ENCODE data around the gene HOXB2. TPM values are rescaled to one million over a fixed set of nuclear protein-coding genes. Genes with fewer than 3 reads are reported as not detected.
A peak's percentile ranks its signal among the peaks of the same experiment; 100 is the strongest.

Gene HOXB2
- total and polyA plus RNA-seq, 2 donors (not counting 1 experiment from before 2014, with no cell fraction given), result 12.2 to 12.3 TPM

DNA sequence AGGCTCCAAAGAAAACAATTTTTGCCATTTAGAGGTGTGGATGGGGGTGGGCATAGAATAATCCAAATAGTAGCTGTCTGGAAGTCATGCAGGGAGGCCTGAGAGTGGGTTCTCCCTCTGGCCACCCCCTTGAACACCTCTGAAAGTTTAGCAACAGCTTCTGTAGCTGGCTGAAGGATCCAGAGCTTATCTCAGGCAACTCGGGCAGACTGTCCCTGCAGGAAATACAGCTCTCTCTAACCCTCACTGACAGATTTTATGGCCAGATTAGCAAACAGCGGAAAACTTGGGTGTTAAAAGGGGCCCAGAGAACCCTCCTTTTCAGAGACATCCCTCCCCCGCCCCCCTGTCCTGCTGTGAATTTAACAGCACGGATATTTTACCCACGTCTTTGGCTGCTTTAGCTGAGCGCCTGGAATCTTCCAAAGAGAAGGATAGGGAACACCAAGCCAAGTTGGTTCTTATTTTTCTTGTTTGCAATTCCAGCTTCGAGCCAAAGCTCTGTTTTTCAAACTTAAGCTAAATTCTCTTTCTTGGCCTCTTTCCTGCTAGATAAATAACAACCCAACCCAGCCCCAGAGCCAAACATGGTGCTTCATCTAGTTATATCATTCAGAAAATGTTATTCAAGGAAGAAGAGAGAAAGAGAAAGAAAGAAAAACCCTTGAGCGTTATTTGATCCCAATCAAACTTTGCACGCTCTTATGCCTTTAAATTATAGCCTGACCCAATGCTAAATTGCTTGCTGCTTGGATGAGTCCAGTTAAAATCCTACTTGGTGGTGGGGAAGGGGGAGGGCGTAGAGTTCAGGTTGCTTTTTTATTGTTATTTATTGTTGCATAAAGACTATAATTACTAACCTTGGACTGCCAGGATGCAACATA lies 2.3 kb upstream of the HOXB2 start:
- Histone ChIP-seq H2AFZ (ENCODE audit: low read length) (no peak overlapping the region), H3K9ac (ENCODE audit: insufficient read depth, low read length) (peak overlapping the region; percentile 37), H3K4me3 (replicated peaks in 1 of 4; ENCODE audit: control extremely low read depth in 1 of 4, insufficient read depth in 1 of 4, low read depth in 3 of 4, low read length in 4 of 4) (peak overlapping the region; percentile 20 to 90 (median 40)), H3K9me3 (ENCODE audit: control insufficient read depth, insufficient read depth, low read depth, low read length) (no peaks in the 10 kb centered on the region), H3K79me2 (ENCODE audit: control insufficient read depth, insufficient read depth, low read length) (peaks cover 90% of the 10 kb centered on the region), H3K36me3 (ENCODE audit: control insufficient read depth, insufficient read depth, low read length) (peaks cover 21% of the 10 kb centered on the region), H3K4me2 (ENCODE audit: extremely low read depth, insufficient read depth, low read length) (peak overlapping the region; percentile 94), H3K27ac (ENCODE audit: insufficient read depth, low read length) (peak overlapping the region; percentile 97), H3K27me3 (ENCODE audit: control insufficient read depth, insufficient read depth, low read length) (no peaks in the 10 kb centered on the region), H4K20me1 (ENCODE audit: control insufficient read depth, extremely low read depth, insufficient read depth, low read length) (no peaks in the 10 kb centered on the region), H3K4me1 (ENCODE audit: control insufficient read depth, extremely low read depth, insufficient read depth, low read length) (peaks cover 35% of the 10 kb centered on the region)
- peak; percentile 57 to 87 for DNase-seq (ENCODE audit: low read depth in 2 of 2)
- TF ChIP-seq, protein P1, sequence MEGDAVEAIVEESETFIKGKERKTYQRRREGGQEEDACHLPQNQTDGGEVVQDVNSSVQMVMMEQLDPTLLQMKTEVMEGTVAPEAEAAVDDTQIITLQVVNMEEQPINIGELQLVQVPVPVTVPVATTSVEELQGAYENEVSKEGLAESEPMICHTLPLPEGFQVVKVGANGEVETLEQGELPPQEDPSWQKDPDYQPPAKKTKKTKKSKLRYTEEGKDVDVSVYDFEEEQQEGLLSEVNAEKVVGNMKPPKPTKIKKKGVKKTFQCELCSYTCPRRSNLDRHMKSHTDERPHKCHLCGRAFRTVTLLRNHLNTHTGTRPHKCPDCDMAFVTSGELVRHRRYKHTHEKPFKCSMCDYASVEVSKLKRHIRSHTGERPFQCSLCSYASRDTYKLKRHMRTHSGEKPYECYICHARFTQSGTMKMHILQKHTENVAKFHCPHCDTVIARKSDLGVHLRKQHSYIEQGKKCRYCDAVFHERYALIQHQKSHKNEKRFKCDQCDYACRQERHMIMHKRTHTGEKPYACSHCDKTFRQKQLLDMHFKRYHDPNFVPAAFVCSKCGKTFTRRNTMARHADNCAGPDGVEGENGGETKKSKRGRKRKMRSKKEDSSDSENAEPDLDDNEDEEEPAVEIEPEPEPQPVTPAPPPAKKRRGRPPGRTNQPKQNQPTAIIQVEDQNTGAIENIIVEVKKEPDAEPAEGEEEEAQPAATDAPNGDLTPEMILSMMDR (conservative IDR thresholded peaks at IDR 0.05 in 1 of 2, IDR thresholded peaks at IDR 0.05 in 1 of 2; ENCODE audit: low read depth in 1 of 2, low read length in 2 of 2), result no peak
- no peak for TF ChIP-seq EZH2 (IDR thresholded peaks at IDR 0.05; ENCODE audit: low read length, missing control alignments)

DNA sequence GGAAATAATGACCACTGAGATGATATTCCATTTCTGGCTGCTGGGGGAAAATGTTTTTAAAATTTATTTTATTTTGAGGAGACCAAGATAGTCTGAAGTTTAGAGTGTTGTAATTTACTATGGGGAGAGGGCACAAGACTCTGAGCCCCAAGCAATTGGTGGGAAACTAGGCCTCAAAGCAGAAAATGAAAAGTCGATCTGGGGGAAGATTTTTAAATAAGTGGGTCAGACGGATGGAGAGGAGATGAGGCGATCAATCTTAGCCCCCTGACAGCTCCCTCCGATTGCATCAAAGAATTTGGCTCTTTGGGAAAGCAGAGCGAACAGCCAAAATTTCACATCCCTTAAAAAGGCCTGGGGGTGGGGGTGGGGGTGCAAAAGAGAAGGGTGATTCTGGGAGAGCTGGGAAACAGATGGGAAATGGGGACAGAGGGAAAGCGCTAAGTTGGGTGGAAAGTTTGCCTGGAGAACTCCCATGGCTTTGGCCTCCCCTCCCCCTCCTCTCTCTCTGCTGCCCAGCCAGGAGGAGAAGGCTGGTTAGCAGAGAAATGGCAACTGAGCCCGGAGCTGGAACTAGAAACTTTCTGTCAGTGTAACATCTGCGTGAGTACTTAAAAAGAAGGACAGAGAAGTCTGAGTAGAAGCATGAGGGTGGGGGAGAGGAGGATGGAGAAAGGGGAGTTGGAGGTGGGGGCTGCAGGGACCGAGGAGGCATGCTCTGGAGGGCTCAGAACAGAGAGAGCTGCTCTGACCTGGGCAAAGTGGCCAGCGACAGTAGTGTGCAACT lies 1.4 kb upstream of the HOXB2 start:
- peak overlapping the region; percentile 94 for H3K4me2 ChIP-seq (ENCODE audit: extremely low read depth, insufficient read depth, low read length)
- H3K79me2 ChIP-seq (ENCODE audit: control insufficient read depth, insufficient read depth, low read length), result peaks cover 89% of the 10 kb centered on the region
- H4K20me1 ChIP-seq (ENCODE audit: control insufficient read depth, extremely low read depth, insufficient read depth, low read length), result no peaks in the 10 kb centered on the region
- peaks cover 29% of the 10 kb centered on the region for H3K4me1 ChIP-seq (ENCODE audit: control insufficient read depth, extremely low read depth, insufficient read depth, low read length)
- H3K27ac ChIP-seq (ENCODE audit: insufficient read depth, low read length), result peak overlapping the region; percentile 97
- no peaks in the 10 kb centered on the region for H3K27me3 ChIP-seq (ENCODE audit: control insufficient read depth, insufficient read depth, low read length)
- H3K4me3 ChIP-seq (replicated peaks in 1 of 4; ENCODE audit: control extremely low read depth in 1 of 4, insufficient read depth in 1 of 4, low read depth in 3 of 4, low read length in 4 of 4), result peak overlapping the region in 3 of 4 experiments; percentile 20 to 90 (median 46)
- DNase-seq (ENCODE audit: low read depth in 2 of 2), result peak in 1 of 2 donors; percentile 83
- H3K9ac ChIP-seq (ENCODE audit: insufficient read depth, low read length), result no peak overlapping the region
- H3K36me3 ChIP-seq (ENCODE audit: control insufficient read depth, insufficient read depth, low read length), result peaks cover 19% of the 10 kb centered on the region
- H3K9me3 ChIP-seq (ENCODE audit: control insufficient read depth, insufficient read depth, low read depth, low read length), result no peaks in the 10 kb centered on the region
- no peak overlapping the region for H2AFZ ChIP-seq (ENCODE audit: low read length)
- TF ChIP-seq, protein P1 (conservative IDR thresholded peaks at IDR 0.05 in 1 of 2, IDR thresholded peaks at IDR 0.05 in 1 of 2; ENCODE audit: low read depth in 1 of 2, low read length in 2 of 2), result no peak
- no peak for TF ChIP-seq EZH2 (IDR thresholded peaks at IDR 0.05; ENCODE audit: low read length, missing control alignments)

DNA sequence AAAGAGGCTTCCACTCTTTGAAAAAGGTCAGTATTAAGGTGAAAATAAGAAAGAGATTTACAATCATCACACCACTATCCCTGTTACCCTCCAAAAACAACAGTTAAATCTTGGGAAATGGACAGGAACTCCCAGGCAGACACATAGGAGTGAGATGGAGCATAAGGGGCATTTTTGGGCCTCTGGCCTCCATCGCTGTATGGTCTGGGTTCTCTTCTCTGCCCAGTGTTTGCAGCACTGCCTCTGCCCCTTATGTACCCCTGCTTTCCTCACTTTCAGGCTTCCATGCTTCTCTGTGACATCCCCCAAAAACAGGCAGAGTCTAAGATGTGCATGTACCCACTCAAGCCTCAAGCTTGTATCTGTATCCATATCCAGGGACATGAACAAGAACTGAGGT lies 630 bp upstream of the HOXB2 start:
- no peak overlapping the region for H2AFZ ChIP-seq (ENCODE audit: low read length)
- no peak overlapping the region for H3K9ac ChIP-seq (ENCODE audit: insufficient read depth, low read length)
- H3K79me2 ChIP-seq (ENCODE audit: control insufficient read depth, insufficient read depth, low read length), result peaks cover 91% of the 10 kb centered on the region
- H3K27ac ChIP-seq (ENCODE audit: insufficient read depth, low read length), result peak overlapping the region; percentile 97
- no peaks in the 10 kb centered on the region for H4K20me1 ChIP-seq (ENCODE audit: control insufficient read depth, extremely low read depth, insufficient read depth, low read length)
- H3K36me3 ChIP-seq (ENCODE audit: control insufficient read depth, insufficient read depth, low read length), result peaks cover 15% of the 10 kb centered on the region
- peak overlapping the region in 3 of 4 experiments; percentile 1 to 90 (median 29) for H3K4me3 ChIP-seq (replicated peaks in 1 of 4; ENCODE audit: control extremely low read depth in 1 of 4, insufficient read depth in 1 of 4, low read depth in 3 of 4, low read length in 4 of 4)
- peak overlapping the region; percentile 86 for H3K4me2 ChIP-seq (ENCODE audit: extremely low read depth, insufficient read depth, low read length)
- no peaks in the 10 kb centered on the region for H3K9me3 ChIP-seq (ENCODE audit: control insufficient read depth, insufficient read depth, low read depth, low read length)
- no peak for DNase-seq (ENCODE audit: low read depth in 2 of 2)
- no peaks in the 10 kb centered on the region for H3K27me3 ChIP-seq (ENCODE audit: control insufficient read depth, insufficient read depth, low read length)
- no peak for TF ChIP-seq EZH2 (IDR thresholded peaks at IDR 0.05; ENCODE audit: low read length, missing control alignments)
- TF ChIP-seq, protein P1 (conservative IDR thresholded peaks at IDR 0.05 in 1 of 2, IDR thresholded peaks at IDR 0.05 in 1 of 2; ENCODE audit: low read depth in 1 of 2, low read length in 2 of 2), result no peak
- peaks cover 30% of the 10 kb centered on the region for H3K4me1 ChIP-seq (ENCODE audit: control insufficient read depth, extremely low read depth, insufficient read depth, low read length)
